GM19452 (cell line): ENCODE measurements around the gene NBPF10.
"Not testable (repeated sequence)": the region's sequence is repeated elsewhere in the genome, so short reads cannot be mapped to it uniquely, and the experiment has no call there.

Experiments used
- ATAC-seq: cut with Tn5 transposase; IDR thresholded peaks from one replicate; pipeline ENCODE4 v1.9.1; 2021; ENCODE audit not compliant: unreplicated experiment

The NBPF10 gene

DNA sequence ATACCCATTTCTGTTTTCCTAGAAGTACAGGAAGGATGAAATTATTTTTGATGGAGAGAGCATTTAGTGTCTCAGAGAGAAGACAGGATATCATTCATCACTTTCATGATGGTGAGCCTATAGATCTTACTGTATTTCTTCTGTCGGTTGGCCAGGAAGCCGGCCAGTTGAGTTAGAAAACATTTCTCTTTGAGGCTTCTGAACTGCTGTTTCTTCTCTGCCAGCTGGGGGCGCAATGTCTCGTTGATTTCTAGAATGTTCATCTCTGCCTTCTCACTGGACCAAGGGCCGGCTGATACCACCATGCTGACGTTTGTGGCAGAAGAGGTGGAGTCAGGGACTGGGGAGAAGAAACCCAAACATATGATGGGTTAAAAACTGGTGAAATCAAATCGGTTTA, at the start of gene NBPF10:
Gene NBPF10 (minus strand): TSS at position 340 of the 400 bp plus-strand sequence. CDS start 35 bp downstream, at position 305.
- ATAC-seq = not testable (repeated sequence)

DNA sequence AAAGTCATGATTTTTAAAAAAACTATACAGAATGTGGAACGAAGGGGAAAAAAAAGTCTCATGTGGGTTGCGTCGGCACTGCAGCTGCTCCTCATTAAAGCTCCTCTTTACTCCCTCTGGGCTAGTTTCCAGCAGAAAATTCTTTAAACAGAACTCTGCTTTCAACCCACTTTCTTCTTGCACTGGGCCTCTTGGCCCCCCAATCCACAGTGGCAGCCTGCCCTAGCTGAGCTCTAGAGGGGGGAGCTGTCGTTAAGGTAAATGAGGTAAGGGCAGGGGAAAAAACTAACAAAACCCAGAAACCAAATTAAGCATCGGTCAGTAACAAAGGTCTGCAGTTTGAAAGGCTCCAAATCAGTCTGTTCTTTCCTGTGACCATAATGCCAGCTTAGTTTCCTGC, 29.9 kb upstream of the NBPF10 start:
- ATAC-seq = not testable (repeated sequence)

DNA sequence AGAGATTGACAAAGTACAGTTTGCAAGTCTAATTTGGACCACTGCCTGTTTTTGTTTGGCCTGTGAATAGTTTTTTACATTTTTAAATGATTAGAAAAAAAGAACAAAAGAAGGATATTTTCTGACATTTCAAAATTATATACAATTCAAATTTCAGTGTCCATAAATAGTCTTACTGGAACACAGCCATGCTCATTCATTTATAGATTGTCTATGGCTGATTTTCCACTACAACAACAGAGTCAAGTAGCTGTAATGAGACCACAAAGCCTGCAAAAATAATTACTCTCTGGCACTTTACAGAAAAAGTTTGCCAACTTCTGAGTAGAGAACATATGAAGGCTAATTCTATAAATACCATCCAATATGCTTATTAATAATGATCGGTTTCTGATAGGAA, 23.1 kb upstream of the NBPF10 start:
- not testable (repeated sequence) for ATAC-seq

- not testable (repeated sequence) for ATAC-seq
Observed at GRCh38 chr1:146167273-146167672, 22.7 kb upstream of the NBPF10 start.
